ENCODE measurements around the gene CEP135. TPM values are rescaled to one million over a fixed set of nuclear protein-coding genes. Genes with fewer than 3 reads are reported as not detected.

CEP135 gene
- total RNA-seq, 1 experiment from 2014 or later: 10.9 TPM

DNA sequence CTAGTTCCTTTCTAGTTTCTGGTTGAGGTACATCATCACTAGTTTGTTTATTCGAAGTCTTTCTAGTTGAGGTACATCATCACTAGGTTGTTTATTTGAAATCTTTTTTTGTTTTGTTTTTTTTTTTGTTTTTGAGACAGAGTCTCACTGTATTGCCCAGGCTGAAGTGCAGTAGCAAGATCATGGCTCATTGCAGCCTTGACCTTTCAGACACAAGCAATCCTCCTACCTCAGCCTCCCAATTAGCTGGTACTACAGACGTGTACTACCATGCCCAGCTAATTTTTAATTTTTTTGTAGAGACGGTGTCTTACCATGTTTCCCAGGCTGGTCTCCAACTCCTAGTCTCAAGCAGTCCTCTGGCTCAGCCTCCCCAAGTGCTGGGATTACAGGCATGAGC is 54.9 kb downstream of the CEP135 start (continued):
- TF ChIP-seq EZH2phosphoT487 (IDR thresholded peaks at IDR 0.05; ENCODE audit: borderline replicate concordance) (no peak), POLR2A (IDR thresholded peaks at IDR 0.05; ENCODE audit: borderline replicate concordance, extremely low read depth, insufficient read depth, insufficient read length) (no peak), TCF7L2 (IDR thresholded peaks at IDR 0.05; ENCODE audit: borderline replicate concordance, extremely low read depth, insufficient read depth, insufficient read length) (no peak), SIN3A (IDR thresholded peaks at IDR 0.05; ENCODE audit: low read depth) (no peak), CEBPB (IDR thresholded peaks at IDR 0.05; ENCODE audit: low read depth) (no peak), ZFX (IDR thresholded peaks at IDR 0.05) (no peak), SP1 (IDR thresholded peaks at IDR 0.05; ENCODE audit: low read depth) (no peak), SRF (IDR thresholded peaks at IDR 0.05; ENCODE audit: low read depth) (no peak), EZH2 (IDR thresholded peaks at IDR 0.05) (no peak), CBX3 (IDR thresholded peaks at IDR 0.05; ENCODE audit: low read depth) (no peak), EGR1 (IDR thresholded peaks at IDR 0.05; ENCODE audit: low read depth) (no peak), ELF1 (IDR thresholded peaks at IDR 0.05; ENCODE audit: borderline replicate concordance, low read depth) (no peak)
- TF ChIP-seq, protein P1, sequence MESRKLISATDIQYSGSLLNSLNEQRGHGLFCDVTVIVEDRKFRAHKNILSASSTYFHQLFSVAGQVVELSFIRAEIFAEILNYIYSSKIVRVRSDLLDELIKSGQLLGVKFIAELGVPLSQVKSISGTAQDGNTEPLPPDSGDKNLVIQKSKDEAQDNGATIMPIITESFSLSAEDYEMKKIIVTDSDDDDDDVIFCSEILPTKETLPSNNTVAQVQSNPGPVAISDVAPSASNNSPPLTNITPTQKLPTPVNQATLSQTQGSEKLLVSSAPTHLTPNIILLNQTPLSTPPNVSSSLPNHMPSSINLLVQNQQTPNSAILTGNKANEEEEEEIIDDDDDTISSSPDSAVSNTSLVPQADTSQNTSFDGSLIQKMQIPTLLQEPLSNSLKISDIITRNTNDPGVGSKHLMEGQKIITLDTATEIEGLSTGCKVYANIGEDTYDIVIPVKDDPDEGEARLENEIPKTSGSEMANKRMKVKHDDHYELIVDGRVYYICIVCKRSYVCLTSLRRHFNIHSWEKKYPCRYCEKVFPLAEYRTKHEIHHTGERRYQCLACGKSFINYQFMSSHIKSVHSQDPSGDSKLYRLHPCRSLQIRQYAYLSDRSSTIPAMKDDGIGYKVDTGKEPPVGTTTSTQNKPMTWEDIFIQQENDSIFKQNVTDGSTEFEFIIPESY (IDR thresholded peaks at IDR 0.05; ENCODE audit: extremely low read depth, insufficient replicate concordance, low read length): no peak
- TF ChIP-seq, protein P2, sequence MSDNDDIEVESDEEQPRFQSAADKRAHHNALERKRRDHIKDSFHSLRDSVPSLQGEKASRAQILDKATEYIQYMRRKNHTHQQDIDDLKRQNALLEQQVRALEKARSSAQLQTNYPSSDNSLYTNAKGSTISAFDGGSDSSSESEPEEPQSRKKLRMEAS (IDR thresholded peaks at IDR 0.05): no peak

DNA sequence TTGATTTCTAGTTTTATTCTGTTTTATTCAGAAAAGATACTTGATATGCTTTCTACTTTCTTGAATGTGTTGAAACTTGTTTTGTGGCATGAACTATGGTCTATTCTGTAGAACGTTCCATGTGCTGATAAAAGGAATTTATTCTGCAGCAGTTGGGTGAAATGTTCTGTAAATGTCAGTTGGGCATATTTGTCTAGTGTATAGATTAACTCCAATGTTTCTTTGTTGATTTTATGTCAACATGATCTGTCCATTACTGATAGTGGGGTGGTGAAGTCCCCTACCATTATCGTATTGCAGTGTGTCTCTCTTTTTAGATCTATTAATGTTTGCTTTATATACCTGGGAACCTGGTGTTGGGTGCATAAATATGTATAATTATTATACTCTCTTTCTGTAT is 55.5 kb downstream of the CEP135 start:
- ChIA-PET POLR2A (no interaction called here), CTCF (no interaction called here), RAD21 (ENCODE audit: low non-redundant PET in 1 of 2, low total read pairs in 2 of 2, uncharacterized antibody in 2 of 2, unreplicated experiment in 2 of 2) (no interaction called here)
- TF ChIP-seq ELF1 (IDR thresholded peaks at IDR 0.05; ENCODE audit: borderline replicate concordance, low read depth): no peak
- H3K4me2 ChIP-seq (ENCODE audit: low read length): no peak overlapping the region
- no peaks in the 10 kb centered on the region for H4K20me1 ChIP-seq (ENCODE audit: insufficient read depth)
- no peak overlapping the region for H2AFZ ChIP-seq (ENCODE audit: low read depth, low read length, poor library complexity, severe bottlenecking)
- no peak overlapping the region for H3K9ac ChIP-seq (ENCODE audit: low read length)
- H3K27me3 ChIP-seq (ENCODE audit: insufficient read depth, low read length): no peaks in the 10 kb centered on the region
- no peaks in the 10 kb centered on the region for H3K4me1 ChIP-seq (ENCODE audit: control insufficient read depth in 1 of 2, insufficient read depth in 2 of 2, low read length in 2 of 2)
- no peak overlapping the region for H3K27ac ChIP-seq (ENCODE audit: low read depth, low read length)
- H3K36me3 ChIP-seq (ENCODE audit: control insufficient read depth in 1 of 2, insufficient read depth in 2 of 2, low read length in 2 of 2): peaks cover 0 to 12% of the 10 kb centered on the region in 2 experiments; a peak in 1 of 4 replicates
- H3K9me2 ChIP-seq (ENCODE audit: insufficient read depth): no peaks in the 10 kb centered on the region
- ATAC-seq: no peak
- H3K4me3 ChIP-seq (replicated peaks in 1 of 2; ENCODE audit: low read depth in 1 of 2, low read length in 2 of 2): no peak overlapping the region
- no peak for DNase-seq (ENCODE audit: low read depth, low spot score)
- H3K9me3 ChIP-seq (ENCODE audit: control insufficient read depth in 1 of 2, insufficient read depth in 1 of 2, low read depth in 1 of 2, low read length in 2 of 2): no peaks in the 10 kb centered on the region; a peak in 1 of 4 replicates
- no peaks in the 10 kb centered on the region for H3K79me2 ChIP-seq (ENCODE audit: insufficient read depth, low read length)
- BruUV-seq (replicated peaks): no TSS peak
- intact Hi-C loops (cut with micrococcal nuclease): no loop called here
